ENCODE data around the gene RASGRP1. TPM values are rescaled to one million over a fixed set of nuclear protein-coding genes. Genes with fewer than 3 reads are reported as not detected.

RASGRP1 gene
- total RNA-seq, 1 experiment from 2014 or later = 2.8 TPM

DNA sequence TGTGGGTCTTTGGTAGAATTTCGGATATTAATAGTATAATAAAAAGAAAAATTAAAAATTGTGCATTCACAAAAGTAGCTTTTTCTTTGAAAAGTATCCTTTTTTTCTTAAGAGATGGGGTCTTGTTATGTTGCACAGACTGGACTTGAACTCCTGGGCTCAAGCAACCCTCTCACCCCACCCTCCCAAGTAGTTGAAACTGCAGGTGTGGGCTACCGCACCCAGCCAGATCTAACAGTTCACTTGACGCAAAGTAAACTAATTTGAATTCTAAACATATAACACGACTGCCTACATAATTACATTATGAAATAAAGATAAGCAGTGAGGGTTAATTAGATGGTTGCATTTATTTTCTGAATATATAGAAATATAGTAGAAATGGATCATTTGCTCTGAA lies 99.9 kb downstream of the RASGRP1 start:
- CTCF ChIA-PET = interaction anchor here (1.4 to 3.5 kb wide), 4 partner anchors 10 to 235 kb away, joined by 4 to 10 read pairs (median 5); partner anchors contain the start of gene FAM98B
- no peak for ATAC-seq
- no peak for DNase-seq (ENCODE audit: low spot score)
- POLR2A ChIA-PET = no interaction called here
- peaks cover 12% of the 10 kb centered on the region; the same call in 1 of the 2 replicates for H3K36me3 Mint-ChIP-seq
- H3K9me3 Mint-ChIP-seq = no peaks in the 10 kb centered on the region
- no peak overlapping the region for H3K4me3 Mint-ChIP-seq
- H3K27me3 Mint-ChIP-seq (ENCODE audit: low read depth) = no peaks in the 10 kb centered on the region
- TF ChIP-seq IRF2 (CRISPR knock-in tag; IDR thresholded peaks at IDR 0.05; ENCODE audit: borderline replicate concordance, low read depth) (no peak), NR1H2 (CRISPR knock-in tag; IDR thresholded peaks at IDR 0.05) (no peak), FOXP1 (CRISPR knock-in tag; IDR thresholded peaks at IDR 0.05; ENCODE audit: borderline replicate concordance) (no peak), SOX15 (CRISPR knock-in tag; IDR thresholded peaks at IDR 0.05) (no peak), ETV6 (CRISPR knock-in tag; IDR thresholded peaks at IDR 0.05) (no peak), MYBL2 (CRISPR knock-in tag; IDR thresholded peaks at IDR 0.05) (no peak), SP1 (CRISPR knock-in tag; conservative IDR thresholded peaks at IDR 0.05) (no peak), ATF1 (CRISPR knock-in tag; IDR thresholded peaks at IDR 0.05) (no peak), ZNF121 (CRISPR knock-in tag; IDR thresholded peaks at IDR 0.05) (no peak)
- TF ChIP-seq, protein P1, sequence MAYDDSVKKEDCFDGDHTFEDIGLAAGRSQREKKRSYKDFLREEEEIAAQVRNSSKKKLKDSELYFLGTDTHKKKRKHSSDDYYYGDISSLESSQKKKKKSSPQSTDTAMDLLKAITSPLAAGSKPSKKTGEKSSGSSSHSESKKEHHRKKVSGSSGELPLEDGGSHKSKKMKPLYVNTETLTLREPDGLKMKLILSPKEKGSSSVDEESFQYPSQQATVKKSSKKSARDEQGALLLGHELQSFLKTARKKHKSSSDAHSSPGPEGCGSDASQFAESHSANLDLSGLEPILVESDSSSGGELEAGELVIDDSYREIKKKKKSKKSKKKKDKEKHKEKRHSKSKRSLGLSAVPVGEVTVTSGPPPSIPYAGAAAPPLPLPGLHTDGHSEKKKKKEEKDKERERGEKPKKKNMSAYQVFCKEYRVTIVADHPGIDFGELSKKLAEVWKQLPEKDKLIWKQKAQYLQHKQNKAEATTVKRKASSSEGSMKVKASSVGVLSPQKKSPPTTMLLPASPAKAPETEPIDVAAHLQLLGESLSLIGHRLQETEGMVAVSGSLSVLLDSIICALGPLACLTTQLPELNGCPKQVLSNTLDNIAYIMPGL (CRISPR knock-in tag; IDR thresholded peaks at IDR 0.05) = no peak
- TF ChIP-seq, protein P2, sequence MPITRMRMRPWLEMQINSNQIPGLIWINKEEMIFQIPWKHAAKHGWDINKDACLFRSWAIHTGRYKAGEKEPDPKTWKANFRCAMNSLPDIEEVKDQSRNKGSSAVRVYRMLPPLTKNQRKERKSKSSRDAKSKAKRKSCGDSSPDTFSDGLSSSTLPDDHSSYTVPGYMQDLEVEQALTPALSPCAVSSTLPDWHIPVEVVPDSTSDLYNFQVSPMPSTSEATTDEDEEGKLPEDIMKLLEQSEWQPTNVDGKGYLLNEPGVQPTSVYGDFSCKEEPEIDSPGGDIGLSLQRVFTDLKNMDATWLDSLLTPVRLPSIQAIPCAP (CRISPR knock-in tag; IDR thresholded peaks at IDR 0.05) = no peak
- TF ChIP-seq, protein P3, sequence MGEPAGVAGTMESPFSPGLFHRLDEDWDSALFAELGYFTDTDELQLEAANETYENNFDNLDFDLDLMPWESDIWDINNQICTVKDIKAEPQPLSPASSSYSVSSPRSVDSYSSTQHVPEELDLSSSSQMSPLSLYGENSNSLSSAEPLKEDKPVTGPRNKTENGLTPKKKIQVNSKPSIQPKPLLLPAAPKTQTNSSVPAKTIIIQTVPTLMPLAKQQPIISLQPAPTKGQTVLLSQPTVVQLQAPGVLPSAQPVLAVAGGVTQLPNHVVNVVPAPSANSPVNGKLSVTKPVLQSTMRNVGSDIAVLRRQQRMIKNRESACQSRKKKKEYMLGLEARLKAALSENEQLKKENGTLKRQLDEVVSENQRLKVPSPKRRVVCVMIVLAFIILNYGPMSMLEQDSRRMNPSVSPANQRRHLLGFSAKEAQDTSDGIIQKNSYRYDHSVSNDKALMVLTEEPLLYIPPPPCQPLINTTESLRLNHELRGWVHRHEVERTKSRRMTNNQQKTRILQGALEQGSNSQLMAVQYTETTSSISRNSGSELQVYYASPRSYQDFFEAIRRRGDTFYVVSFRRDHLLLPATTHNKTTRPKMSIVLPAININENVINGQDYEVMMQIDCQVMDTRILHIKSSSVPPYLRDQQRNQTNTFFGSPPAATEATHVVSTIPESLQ (CRISPR knock-in tag; IDR thresholded peaks at IDR 0.05) = no peak
- TF ChIP-seq, protein P4, sequence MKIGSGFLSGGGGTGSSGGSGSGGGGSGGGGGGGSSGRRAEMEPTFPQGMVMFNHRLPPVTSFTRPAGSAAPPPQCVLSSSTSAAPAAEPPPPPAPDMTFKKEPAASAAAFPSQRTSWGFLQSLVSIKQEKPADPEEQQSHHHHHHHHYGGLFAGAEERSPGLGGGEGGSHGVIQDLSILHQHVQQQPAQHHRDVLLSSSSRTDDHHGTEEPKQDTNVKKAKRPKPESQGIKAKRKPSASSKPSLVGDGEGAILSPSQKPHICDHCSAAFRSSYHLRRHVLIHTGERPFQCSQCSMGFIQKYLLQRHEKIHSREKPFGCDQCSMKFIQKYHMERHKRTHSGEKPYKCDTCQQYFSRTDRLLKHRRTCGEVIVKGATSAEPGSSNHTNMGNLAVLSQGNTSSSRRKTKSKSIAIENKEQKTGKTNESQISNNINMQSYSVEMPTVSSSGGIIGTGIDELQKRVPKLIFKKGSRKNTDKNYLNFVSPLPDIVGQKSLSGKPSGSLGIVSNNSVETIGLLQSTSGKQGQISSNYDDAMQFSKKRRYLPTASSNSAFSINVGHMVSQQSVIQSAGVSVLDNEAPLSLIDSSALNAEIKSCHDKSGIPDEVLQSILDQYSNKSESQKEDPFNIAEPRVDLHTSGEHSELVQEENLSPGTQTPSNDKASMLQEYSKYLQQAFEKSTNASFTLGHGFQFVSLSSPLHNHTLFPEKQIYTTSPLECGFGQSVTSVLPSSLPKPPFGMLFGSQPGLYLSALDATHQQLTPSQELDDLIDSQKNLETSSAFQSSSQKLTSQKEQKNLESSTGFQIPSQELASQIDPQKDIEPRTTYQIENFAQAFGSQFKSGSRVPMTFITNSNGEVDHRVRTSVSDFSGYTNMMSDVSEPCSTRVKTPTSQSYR (CRISPR knock-in tag; IDR thresholded peaks at IDR 0.05) = no peak
- TF ChIP-seq, protein P5, sequence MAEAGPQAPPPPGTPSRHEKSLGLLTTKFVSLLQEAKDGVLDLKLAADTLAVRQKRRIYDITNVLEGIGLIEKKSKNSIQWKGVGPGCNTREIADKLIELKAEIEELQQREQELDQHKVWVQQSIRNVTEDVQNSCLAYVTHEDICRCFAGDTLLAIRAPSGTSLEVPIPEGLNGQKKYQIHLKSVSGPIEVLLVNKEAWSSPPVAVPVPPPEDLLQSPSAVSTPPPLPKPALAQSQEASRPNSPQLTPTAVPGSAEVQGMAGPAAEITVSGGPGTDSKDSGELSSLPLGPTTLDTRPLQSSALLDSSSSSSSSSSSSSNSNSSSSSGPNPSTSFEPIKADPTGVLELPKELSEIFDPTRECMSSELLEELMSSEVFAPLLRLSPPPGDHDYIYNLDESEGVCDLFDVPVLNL (CRISPR knock-in tag; IDR thresholded peaks at IDR 0.05; ENCODE audit: borderline replicate concordance, low read depth) = no peak
- TF ChIP-seq, protein P6, sequence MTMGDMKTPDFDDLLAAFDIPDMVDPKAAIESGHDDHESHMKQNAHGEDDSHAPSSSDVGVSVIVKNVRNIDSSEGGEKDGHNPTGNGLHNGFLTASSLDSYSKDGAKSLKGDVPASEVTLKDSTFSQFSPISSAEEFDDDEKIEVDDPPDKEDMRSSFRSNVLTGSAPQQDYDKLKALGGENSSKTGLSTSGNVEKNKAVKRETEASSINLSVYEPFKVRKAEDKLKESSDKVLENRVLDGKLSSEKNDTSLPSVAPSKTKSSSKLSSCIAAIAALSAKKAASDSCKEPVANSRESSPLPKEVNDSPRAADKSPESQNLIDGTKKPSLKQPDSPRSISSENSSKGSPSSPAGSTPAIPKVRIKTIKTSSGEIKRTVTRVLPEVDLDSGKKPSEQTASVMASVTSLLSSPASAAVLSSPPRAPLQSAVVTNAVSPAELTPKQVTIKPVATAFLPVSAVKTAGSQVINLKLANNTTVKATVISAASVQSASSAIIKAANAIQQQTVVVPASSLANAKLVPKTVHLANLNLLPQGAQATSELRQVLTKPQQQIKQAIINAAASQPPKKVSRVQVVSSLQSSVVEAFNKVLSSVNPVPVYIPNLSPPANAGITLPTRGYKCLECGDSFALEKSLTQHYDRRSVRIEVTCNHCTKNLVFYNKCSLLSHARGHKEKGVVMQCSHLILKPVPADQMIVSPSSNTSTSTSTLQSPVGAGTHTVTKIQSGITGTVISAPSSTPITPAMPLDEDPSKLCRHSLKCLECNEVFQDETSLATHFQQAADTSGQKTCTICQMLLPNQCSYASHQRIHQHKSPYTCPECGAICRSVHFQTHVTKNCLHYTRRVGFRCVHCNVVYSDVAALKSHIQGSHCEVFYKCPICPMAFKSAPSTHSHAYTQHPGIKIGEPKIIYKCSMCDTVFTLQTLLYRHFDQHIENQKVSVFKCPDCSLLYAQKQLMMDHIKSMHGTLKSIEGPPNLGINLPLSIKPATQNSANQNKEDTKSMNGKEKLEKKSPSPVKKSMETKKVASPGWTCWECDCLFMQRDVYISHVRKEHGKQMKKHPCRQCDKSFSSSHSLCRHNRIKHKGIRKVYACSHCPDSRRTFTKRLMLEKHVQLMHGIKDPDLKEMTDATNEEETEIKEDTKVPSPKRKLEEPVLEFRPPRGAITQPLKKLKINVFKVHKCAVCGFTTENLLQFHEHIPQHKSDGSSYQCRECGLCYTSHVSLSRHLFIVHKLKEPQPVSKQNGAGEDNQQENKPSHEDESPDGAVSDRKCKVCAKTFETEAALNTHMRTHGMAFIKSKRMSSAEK (CRISPR knock-in tag; IDR thresholded peaks at IDR 0.05; ENCODE audit: borderline replicate concordance) = no peak
- H3K4me1 Mint-ChIP-seq = peaks cover 8% of the 10 kb centered on the region
- H3K27ac Mint-ChIP-seq = no peak overlapping the region
